ENCODE results near the gene ZC2HC1B. TPM values are rescaled to one million over a fixed set of nuclear protein-coding genes. Genes with fewer than 3 reads are reported as not detected.

ZC2HC1B gene, protein sequence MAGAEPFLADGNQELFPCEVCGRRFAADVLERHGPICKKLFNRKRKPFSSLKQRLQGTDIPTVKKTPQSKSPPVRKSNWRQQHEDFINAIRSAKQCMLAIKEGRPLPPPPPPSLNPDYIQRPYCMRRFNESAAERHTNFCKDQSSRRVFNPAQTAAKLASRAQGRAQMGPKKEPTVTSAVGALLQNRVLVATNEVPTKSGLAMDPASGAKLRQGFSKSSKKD
- total RNA-seq, result not detected in 2 replicates

GRCh38 chr6:143864234-143864633, at the start of gene ZC2HC1B:
ZC2HC1B (plus strand) TSS chr6:143864474; CDS start chr6:143864540, 66 bp downstream.

GRCh38 chr6:143842902-143843676, 21.2 kb upstream of the ZC2HC1B start, which contains the start of gene LTV1:
LTV1 (plus strand) TSS chr6:143843338; CDS start chr6:143843478, 140 bp downstream.

Other genes with a start within 250 kb of the ZC2HC1B start
- 36.5 and 76.6 TPM in 2 replicates for gene PHACTR2, start 186.5 kb upstream of the ZC2HC1B start, total RNA-seq
- 24.9 and 43.7 TPM in 2 replicates for gene LTV1, start 21.1 kb upstream of the ZC2HC1B start, total RNA-seq
- 4.1 and 10.7 TPM in 2 replicates for gene PLAGL1, start 143.8 kb downstream of the ZC2HC1B start, total RNA-seq
- 40.9 and 110 TPM in 2 replicates for gene SF3B5, start 231.1 kb downstream of the ZC2HC1B start, total RNA-seq